Spleen (tissue), 7 donors: ENCODE data around the gene AKAP6.

Source experiments
- POLR2A ChIP-seq, 3 donors: fragments of 450-650 bp; IDR thresholded peaks; one replicate each; pipeline ENCODE4 v1.5.1; 2017; ENCODE audit warnings: antibody characterized with exemption in 3 of 3, mild to moderate bottlenecking in 1 of 3
- TF ChIP-seq, protein P1 (sequence below), 11 experiments: fragments of 200-600 bp in 7 of 11; fragments of 450-650 bp in 4 of 11; sonication (generic) in 4 of 11; IDR thresholded peaks in 8 of 11; conservative IDR thresholded peaks in 3 of 11; 1 replicate in 7 of 11; 2 replicates in 4 of 11; pipeline versions ENCODE4 v1.4.0 to v1.8.0; 2016 to 2021; ENCODE audit warnings: antibody characterized with exemption in 11 of 11, inconsistent platforms in 4 of 11, mild to moderate bottlenecking in 1 of 11
- donor health status: DM: no; HTN: no; CAD: no; lungs with moderate emphysema.
- donor health status: DM: no; HTN: no; CAD: no.
- donor health status: DM: no; HTN: no; CAD: no.

DNA sequence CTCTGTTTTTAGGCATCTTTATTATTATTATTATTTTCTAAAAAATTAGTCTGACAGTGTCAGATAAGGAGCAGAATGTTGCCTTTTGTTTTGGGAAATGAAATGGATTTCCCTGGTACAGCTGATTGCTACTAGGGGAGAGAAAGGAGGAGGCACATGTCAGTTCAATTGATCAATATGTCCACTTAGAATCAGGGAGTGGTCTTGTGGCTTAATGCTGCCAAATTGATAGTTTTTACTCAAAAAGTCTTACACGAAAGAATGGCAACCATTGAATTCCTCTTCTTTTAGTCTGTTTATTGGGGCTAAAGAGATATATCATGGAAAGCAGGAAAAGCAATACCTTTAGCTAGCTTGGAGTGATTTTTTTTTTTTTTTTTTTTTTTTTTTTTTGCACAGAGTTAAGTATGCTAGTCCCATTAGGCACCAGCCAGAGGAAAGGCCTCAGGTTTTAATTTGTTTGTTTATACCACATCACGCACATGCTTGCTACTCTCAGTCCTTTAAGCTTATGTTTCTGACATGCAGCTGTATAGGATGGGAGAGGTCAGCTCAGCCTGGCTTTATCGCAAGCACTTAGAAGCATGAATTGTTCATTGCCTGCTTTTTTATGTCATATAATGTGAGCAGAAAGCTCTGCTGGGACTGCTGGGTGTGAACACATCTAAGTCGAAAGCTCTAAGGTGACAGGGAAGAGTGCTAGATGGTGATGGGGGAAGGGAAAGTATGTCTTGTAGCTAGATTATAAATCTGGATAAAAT is 1.4 kb downstream of the AKAP6 start:
- TF ChIP-seq, protein P1, sequence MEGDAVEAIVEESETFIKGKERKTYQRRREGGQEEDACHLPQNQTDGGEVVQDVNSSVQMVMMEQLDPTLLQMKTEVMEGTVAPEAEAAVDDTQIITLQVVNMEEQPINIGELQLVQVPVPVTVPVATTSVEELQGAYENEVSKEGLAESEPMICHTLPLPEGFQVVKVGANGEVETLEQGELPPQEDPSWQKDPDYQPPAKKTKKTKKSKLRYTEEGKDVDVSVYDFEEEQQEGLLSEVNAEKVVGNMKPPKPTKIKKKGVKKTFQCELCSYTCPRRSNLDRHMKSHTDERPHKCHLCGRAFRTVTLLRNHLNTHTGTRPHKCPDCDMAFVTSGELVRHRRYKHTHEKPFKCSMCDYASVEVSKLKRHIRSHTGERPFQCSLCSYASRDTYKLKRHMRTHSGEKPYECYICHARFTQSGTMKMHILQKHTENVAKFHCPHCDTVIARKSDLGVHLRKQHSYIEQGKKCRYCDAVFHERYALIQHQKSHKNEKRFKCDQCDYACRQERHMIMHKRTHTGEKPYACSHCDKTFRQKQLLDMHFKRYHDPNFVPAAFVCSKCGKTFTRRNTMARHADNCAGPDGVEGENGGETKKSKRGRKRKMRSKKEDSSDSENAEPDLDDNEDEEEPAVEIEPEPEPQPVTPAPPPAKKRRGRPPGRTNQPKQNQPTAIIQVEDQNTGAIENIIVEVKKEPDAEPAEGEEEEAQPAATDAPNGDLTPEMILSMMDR (IDR thresholded peaks at IDR 0.05 in 8 of 11, conservative IDR thresholded peaks at IDR 0.05 in 3 of 11) = no peak
- TF ChIP-seq POLR2A (IDR thresholded peaks at IDR 0.05) = no peak
